K562 (cell line): Measurements from ENCODE around the gene STXBP6. TPM values are rescaled to one million over a fixed set of nuclear protein-coding genes. Genes with fewer than 3 reads are reported as not detected.

Experiments used
- ATAC-seq: fragments of 200-7000 bp; cut with Tn5 transposase; 3 replicates; pipeline ENCODE4 v1.9.1; 2020; ENCODE audit warnings: moderate library complexity
- BruUV-seq: library from RNA; stranded (reverse); fragments of 400-500 nt; replicated peaks from 2 replicates; lab custom pipeline; 2021; lab: Mats Ljungman, UMichigan
- CTCF ChIA-PET: fragments of 300-600 bp; formaldehyde crosslinking; extraction: SDS; loops from one replicate; lab custom pipeline; 2021; ENCODE audit warnings: low intra/inter-chr PET ratio; lab: Yijun Ruan, JAX
- POLR2A ChIA-PET: fragments of 300-600, 350-650 bp; sonication (Branson Sonifier 250); formaldehyde crosslinking; extraction: SDS; loops from one replicate; lab custom pipeline; 2021; ENCODE audit warnings: antibody characterized with exemption, inconsistent platforms; lab: Yijun Ruan, JAX
- DNase-seq, 4 experiments: peaks; one replicate each; pipeline versions ENCODE4 v3.0.0 to v3.0.0-alpha.2; 2011 to 2018; ENCODE audit warnings: low spot score in 3 of 4, mixed read lengths in 3 of 4; ENCODE audit errors: extremely low read depth in 1 of 4
- FAIRE-seq: peaks from 2 replicates; lab custom pipeline; 2011; peaks lifted over from hg19 to GRCh38; lab: Jason Lieb, UNC
- H2AFZ ChIP-seq: 2 replicates; pipeline ENCODE4 v1.6.0; 2011; ENCODE audit warnings: low read depth, low read length, control low read depth, inconsistent platforms
- H3K27ac ChIP-seq: fragments of 200-600 bp; 3 replicates; pipeline ENCODE4 v1.8.0; 2011; ENCODE audit warnings: low read depth, mild to moderate bottlenecking, control low read depth, inconsistent platforms, low read length, moderate library complexity, mixed read lengths; ENCODE audit errors: extremely low read depth
- H3K27me3 ChIP-seq, 2 experiments: fragments of 300-600 bp in 1 of 2; 2 replicates in 1 of 2; 3 replicates in 1 of 2; pipeline versions ENCODE4 v1.6.0 to v1.8.0; 2011; ENCODE audit warnings: inconsistent platforms in 2 of 2, low read length in 2 of 2, mild to moderate bottlenecking in 1 of 2, mixed read lengths in 1 of 2, moderate library complexity in 1 of 2; ENCODE audit not compliant: control insufficient read depth in 2 of 2, insufficient read depth in 2 of 2
- H3K36me3 ChIP-seq: fragments of 300-600 bp; 3 replicates; pipeline ENCODE4 v1.8.0; 2011; ENCODE audit warnings: mild to moderate bottlenecking, low read length, inconsistent platforms; ENCODE audit not compliant: control insufficient read depth, insufficient read depth
- H3K4me1 ChIP-seq, 2 experiments: fragments of 200-600 bp in 1 of 2; replicated peaks in 1 of 2; 2 replicates in 1 of 2; 3 replicates in 1 of 2; pipeline versions ENCODE4 v1.5.1 to v1.8.0; 2011; ENCODE audit warnings: inconsistent platforms in 2 of 2, low read length in 2 of 2, mild to moderate bottlenecking in 1 of 2, mixed read lengths in 1 of 2, moderate library complexity in 1 of 2; ENCODE audit not compliant: control insufficient read depth in 2 of 2, insufficient read depth in 2 of 2
- H3K4me2 ChIP-seq: 2 replicates; pipeline ENCODE4 v1.6.1; 2011; ENCODE audit warnings: low read length, control low read depth, inconsistent platforms, mixed read lengths; ENCODE audit not compliant: insufficient read depth
- H3K4me3 ChIP-seq: fragments of 200-600 bp; sonication (generic), shearing (Covaris generic); 2 replicates; pipeline ENCODE4 v1.5.1; 2016; ENCODE audit warnings: control low read depth, inconsistent platforms
- H3K79me2 ChIP-seq: fragments of 200-600 bp; 3 replicates; pipeline ENCODE4 v1.8.0; 2011; ENCODE audit warnings: low read length, inconsistent platforms; ENCODE audit not compliant: control insufficient read depth, insufficient read depth
- H3K9ac ChIP-seq, 2 experiments: 2 replicates each; pipeline versions ENCODE4 v1.6.0 to v1.6.1; 2011; ENCODE audit warnings: low read depth in 2 of 2, low read length in 2 of 2, control low read depth in 1 of 2, inconsistent platforms in 1 of 2, mild to moderate bottlenecking in 1 of 2, mixed read lengths in 1 of 2; ENCODE audit not compliant: insufficient read depth in 1 of 2
- H3K9me1 ChIP-seq: one replicate; pipeline ENCODE4 v1.6.0; 2011; ENCODE audit warnings: inconsistent platforms, mild to moderate bottlenecking, low read length, moderate library complexity; ENCODE audit not compliant: control insufficient read depth, insufficient read depth
- H3K9me3 ChIP-seq: replicated peaks from 2 replicates; pipeline ENCODE4 v1.5.1; 2011; ENCODE audit warnings: low read depth, low read length, inconsistent platforms; ENCODE audit not compliant: control insufficient read depth, insufficient read depth
- H4K20me1 ChIP-seq: replicated peaks from 2 replicates; pipeline ENCODE4 v1.6.1; 2011; ENCODE audit warnings: low read length, inconsistent platforms, mixed read lengths; ENCODE audit not compliant: control insufficient read depth, insufficient read depth
- CTCFL ChIP-seq: IDR thresholded peaks from 2 replicates; pipeline ENCODE4 v1.6.1; 2011; ENCODE audit warnings: borderline replicate concordance, low read depth, mild to moderate bottlenecking, moderate library complexity, low read length; ENCODE audit not compliant: insufficient read depth, poor library complexity, severe bottlenecking
- EZH2 ChIP-seq: IDR thresholded peaks from 2 replicates; pipeline ENCODE4 v1.6.1; 2012; ENCODE audit warnings: low read depth, mild to moderate bottlenecking, inconsistent platforms, low read length, borderline replicate concordance
- JUND ChIP-seq, 2 experiments: IDR thresholded peaks; 2 replicates in 1 of 2; 3 replicates in 1 of 2; pipeline ENCODE4 v1.6.1; 2011; ENCODE audit warnings: borderline replicate concordance in 2 of 2, low read depth in 2 of 2, low read length in 2 of 2, improper control_type of control experiment in 1 of 2, missing biosample characterization in 1 of 2, missing genetic modification characterization in 1 of 2, missing genetic modification reagents in 1 of 2
- RBM25 ChIP-seq: fragments of 200-400 bp; formaldehyde crosslinking; IDR thresholded peaks from 2 replicates; pipeline ENCODE4 v1.6.1; 2018; ENCODE audit warnings: low read length, low read depth, moderate library complexity; ENCODE audit not compliant: severe bottlenecking
- ZNF165 ChIP-seq: fragments of 250-450 bp; sonication (Bioruptor Pico); IDR thresholded peaks from 2 replicates; pipeline ENCODE4 v1.4.0; 2020; ENCODE audit warnings: borderline replicate concordance
- ZNF507 ChIP-seq: conservative IDR thresholded peaks from 2 replicates; pipeline ENCODE4 v1.6.1; 2017; ENCODE audit warnings: missing genetic modification characterization, missing compliant biosample characterization
- WGBS: fragments of 100-300 bp; shearing (Covaris generic); methylation state at CpG from one replicate; pipeline ENCODE4 v1.1.6; 2016; ENCODE audit warnings: low coverage, mixed read lengths; ENCODE audit not compliant: insufficient coverage; ENCODE audit errors: missing lambda C conversion rate; 5-methylcytosine and 5-hydroxymethylcytosine counted together
- in situ Hi-C: fragments of 300-500 bp; cut with MboI; formaldehyde crosslinking; loops from 4 replicates; pipeline ENCODE4 v1.15.0; 2018; ENCODE audit warnings: inconsistent platforms, mixed read lengths
- intact Hi-C: fragments of 100-400 bp; cut with micrococcal nuclease; formaldehyde crosslinking; loops from 2 replicates; pipeline ENCODE4 v1.14.2; 2022
- polyA plus RNA-seq, 8 experiments: library from polyadenylated mRNA; depleted of rRNA in 4 of 8; stranded (reverse) in 5 of 8; unstranded in 3 of 8; fragments of >200 nt; fragmentation: Nextera tagmentation in 2 of 8; fragmentation: Illumina TruSeq in 1 of 8; extraction: Ambion mirVana in 2 of 8; extraction: Trizol in 1 of 8; gene quantifications; 2 replicates each; pipeline versions ENCODE4 v1.2.1 to v1.2.3, GENCODE V29; 2011 to 2014; ENCODE audit warnings: inconsistent platforms in 1 of 8, missing spikeins in 1 of 8
- total RNA-seq, 7 experiments: library from RNA; depleted of rRNA in 6 of 7; stranded (reverse); fragments of >200 nt in 6 of 7; fragmentation: Illumina TruSeq in 2 of 7; extraction: Trizol in 2 of 7; gene quantifications; 2 replicates each; pipeline versions ENCODE4 v1.2.1 to v1.2.3, GENCODE V29; 2011 to 2021; ENCODE audit warnings: low replicate concordance in 1 of 7
- TF ChIP-seq, protein P1 (sequence below): fragments of 250-450 bp; sonication (Bioruptor Pico); IDR thresholded peaks from 2 replicates; pipeline ENCODE4 v1.4.0; 2020; ENCODE audit warnings: borderline replicate concordance

STXBP6 gene
- total and polyA plus RNA-seq, 9 of the 15 experiments (the other 6 are each of a cell fraction or from before 2014, with no cell fraction given), result 0.27 to 0.89 (median 0.59) TPM

DNA sequence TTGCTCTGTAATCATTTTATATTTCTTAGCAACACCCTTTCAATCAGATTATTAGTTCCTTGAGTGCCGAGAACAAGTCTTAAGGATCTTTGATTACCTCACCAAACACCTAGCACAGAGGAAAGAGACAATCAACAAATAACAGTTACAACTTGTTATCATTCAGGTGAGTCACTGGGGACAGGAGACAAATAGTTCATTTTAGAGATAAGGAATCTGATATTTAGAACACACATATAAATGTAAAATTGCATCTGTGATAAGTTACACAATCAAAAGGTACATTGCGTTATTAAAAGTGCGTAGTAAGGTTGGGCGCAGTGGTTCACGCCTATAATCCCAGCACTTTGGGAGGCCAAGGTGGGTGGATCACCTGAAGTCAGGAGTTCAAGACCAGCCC, 5.1 kb upstream of the STXBP6 start:
- H3K9ac ChIP-seq, result no peak overlapping the region
- no TSS peak for BruUV-seq
- no peak overlapping the region for H3K4me3 ChIP-seq
- H3K9me1 ChIP-seq, result no peaks in the 10 kb centered on the region
- POLR2A ChIA-PET, result no interaction called here
- WGBS, result 3% methylated on average over 5 of the region's 5 CpGs
- H3K36me3 ChIP-seq, result no peaks in the 10 kb centered on the region
- H4K20me1 ChIP-seq, result no peaks in the 10 kb centered on the region
- H3K27ac ChIP-seq, result no peak overlapping the region
- in situ Hi-C loops, result no loop called here
- TF ChIP-seq ZNF165 (CRISPR knock-in tag) (no peak), RBM25 (no peak), CTCFL (no peak), ZNF507 (no peak), JUND (IDR thresholded peaks at IDR 0.05; ENCODE audit: borderline replicate concordance, low read depth, low read length) (no peak), JUND (tag; IDR thresholded peaks at IDR 0.05; ENCODE audit: borderline replicate concordance, low read depth, low read length) (no peak), EZH2 (no peak)
- TF ChIP-seq, protein P1, sequence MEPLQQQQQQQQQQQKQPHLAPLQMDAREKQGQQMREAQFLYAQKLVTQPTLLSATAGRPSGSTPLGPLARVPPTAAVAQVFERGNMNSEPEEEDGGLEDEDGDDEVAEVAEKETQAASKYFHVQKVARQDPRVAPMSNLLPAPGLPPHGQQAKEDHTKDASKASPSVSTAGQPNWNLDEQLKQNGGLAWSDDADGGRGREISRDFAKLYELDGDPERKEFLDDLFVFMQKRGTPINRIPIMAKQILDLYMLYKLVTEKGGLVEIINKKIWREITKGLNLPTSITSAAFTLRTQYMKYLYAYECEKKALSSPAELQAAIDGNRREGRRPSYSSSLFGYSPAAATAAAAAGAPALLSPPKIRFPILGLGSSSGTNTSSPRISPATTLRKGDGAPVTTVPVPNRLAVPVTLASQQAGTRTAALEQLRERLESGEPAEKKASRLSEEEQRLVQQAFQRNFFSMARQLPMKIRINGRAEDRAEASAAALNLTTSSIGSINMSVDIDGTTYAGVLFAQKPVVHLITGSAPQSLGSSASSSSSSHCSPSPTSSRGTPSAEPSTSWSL (CRISPR knock-in tag), result no peak
- TF ChIP-seq, all 486 proteins: peak for 0
- no peak for DNase-seq
- no peak for ATAC-seq
- intact Hi-C loops, result no loop called here
- CTCF ChIA-PET, result no interaction called here
- H3K9me3 ChIP-seq, result no peaks in the 10 kb centered on the region
- no peak overlapping the region for H3K4me2 ChIP-seq
- H2AFZ ChIP-seq, result no peak overlapping the region
- no peaks in the 10 kb centered on the region for H3K79me2 ChIP-seq
- H3K27me3 ChIP-seq, result peaks cover 3 to 13% of the 10 kb centered on the region in 2 experiments; a peak in 4 of 5 replicates
- peaks cover 0 to 2% of the 10 kb centered on the region in 2 experiments; a peak in 1 of 5 replicates for H3K4me1 ChIP-seq
- no peak for FAIRE-seq
